Measurements from ENCODE around the gene ADH4.
"Not testable (repeated sequence)": the region's sequence is repeated elsewhere in the genome, so short reads cannot be mapped to it uniquely, and the experiment has no call there.

Gene ADH4

DNA sequence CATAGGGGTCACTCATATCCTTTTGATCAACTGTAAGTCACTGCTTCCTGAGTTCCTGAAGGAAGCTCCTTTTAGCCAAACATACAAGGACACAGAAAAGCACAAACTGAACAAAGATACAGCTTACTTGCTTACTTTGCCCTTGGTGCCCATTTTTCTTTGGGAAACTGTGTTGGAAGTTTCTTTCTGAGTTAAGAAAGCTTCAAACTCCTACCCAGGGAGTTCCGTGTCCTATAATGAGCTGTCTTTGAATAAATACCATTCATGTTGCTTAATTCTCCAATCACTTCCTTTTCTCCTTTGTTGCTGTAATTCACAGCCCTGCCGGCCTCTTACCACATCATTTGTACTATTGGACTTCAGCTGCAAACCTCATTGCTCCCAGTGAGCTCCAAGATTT is at the start of gene ADH4:
ADH4 (minus strand) TSS at position 228 of the 400 bp plus-strand sequence; CDS start at position 153, 75 bp downstream.
- peak; percentile 15 for DNase-seq (ENCODE audit: low spot score)

DNA sequence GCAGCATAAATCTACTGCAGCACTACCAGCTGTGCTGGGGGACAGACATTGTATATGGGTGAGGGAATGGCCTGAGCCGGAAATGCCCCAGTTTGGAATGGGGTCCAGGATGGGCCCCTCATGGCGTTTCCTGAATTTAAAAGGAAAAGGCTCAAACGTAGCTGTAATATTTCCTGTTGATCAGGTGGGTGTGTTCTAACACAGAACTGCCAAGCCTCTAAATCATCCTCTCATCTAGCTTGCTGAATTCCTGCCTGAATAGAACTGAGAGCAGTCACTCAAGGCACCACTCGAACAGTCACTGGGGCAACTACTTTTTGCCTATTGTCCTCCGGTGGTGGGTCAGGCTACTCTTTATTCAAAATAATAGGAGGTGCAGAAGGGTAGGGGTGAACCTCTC is 46.2 kb upstream of the ADH4 start:
- no peak for DNase-seq (ENCODE audit: low spot score)

DNA sequence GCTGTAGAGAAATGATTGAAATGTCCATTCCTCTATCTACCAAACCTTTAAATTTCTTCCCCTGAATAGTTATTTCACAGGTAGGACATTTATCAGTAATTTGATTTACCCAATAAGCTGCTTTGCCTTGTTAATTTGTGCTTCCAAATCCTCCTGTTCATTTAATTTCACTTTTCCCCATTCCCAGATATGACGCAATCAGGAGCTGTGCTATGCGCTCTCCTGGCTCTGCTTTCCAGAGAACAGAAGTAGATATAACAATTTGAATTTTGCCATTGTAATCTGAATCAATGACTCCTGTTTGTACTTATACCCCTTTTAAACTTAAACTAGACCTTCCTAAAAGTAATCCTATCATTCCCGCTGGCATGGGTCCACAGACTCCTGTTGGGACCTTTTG is 45.8 kb upstream of the ADH4 start:
- DNase-seq (ENCODE audit: low spot score), result not testable (repeated sequence)

DNA sequence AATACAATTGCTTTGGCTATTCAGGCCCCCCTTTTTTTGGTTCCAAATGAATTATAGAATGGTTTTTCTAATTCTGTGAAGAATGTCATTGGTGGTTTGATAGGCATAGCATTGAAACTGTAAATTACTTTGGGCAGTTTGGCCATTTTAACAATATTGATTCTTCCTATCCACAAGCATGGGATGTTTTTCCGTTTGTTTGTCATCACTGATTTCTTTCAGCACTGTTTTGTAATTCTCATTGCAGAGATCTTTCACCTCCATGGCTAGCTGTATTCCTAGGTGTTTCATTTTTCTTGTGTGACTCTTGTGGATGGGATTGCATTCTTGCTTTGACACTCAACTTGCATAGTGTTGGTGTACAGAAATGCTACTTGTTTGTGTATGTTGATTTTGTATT is 41.9 kb upstream of the ADH4 start:
- no peak for DNase-seq (ENCODE audit: low spot score)

DNA sequence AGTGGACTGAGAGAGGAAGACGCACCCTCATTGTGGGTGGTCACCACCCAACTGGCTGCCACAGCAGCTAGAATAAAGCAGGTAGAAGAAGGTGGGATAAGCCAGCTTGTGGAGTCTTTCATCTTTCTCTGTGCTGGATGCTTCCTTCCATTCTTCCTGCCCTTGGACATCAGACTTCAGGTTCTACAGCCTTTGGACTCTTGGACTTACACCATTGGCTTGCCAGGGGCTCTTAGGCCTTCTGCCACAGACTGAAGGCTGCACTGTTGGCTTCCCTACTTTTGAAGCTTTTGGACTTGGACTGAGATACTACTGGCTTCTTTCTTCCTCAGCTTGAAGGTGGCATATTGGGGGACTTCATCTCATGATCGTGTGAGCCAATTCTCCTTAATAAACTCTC is 41.5 kb upstream of the ADH4 start:
- DNase-seq (ENCODE audit: low spot score), result no peak

DNA sequence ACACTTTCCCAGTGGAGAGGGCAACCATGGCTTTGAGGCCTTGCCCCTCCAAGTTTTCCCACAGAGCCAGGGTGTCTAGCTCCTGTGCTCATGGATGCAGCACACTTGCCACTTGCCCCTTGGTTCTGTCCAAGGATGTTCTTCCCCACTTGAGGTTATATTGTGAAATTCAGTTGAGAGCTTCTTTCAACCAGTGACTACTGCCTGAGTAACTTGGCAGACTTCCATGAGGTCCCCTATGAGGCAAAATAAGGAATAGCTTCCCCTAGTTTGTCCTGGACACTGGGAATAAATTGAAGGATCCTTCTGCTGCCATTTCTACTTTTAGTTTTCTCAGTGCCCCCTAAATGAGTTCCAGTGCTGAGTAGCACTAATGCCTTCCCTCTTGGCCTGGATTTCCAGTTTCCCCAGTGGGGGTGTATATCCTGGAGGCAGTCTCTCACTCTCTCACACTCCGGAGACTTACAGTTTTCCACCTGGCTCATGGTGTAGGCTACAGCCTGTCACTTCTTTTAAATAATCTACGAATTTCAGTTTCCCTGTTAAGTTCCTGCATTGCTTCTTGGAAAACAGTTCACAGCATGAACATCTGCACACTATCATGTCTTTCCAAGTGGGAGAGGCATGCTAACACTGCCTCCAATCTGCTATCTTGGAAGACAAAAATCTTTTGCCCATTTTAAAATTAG is 36.4 kb upstream of the ADH4 start:
- DNase-seq (ENCODE audit: low spot score), result peak; percentile 56

DNA sequence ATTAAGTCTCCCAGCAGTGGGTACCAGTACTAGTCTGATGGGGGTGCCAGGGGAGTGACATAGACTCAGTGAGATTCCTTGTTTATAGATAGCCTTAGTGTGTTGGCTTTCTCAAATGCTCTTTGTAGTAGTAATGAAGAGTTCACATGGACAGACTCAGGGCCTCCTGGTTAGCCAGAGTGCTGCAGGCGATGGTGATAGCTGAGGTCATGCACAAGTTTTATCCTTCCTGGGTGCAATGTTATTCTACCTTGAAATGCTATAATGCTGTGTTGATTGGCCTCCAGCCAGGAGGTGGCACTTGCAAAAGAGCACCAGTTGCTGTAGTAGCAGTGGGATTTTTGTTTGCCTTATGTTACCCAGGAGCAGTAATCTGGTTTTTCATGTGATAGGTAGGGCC is 35.5 kb upstream of the ADH4 start:
- DNase-seq (ENCODE audit: low spot score), result no peak

DNA sequence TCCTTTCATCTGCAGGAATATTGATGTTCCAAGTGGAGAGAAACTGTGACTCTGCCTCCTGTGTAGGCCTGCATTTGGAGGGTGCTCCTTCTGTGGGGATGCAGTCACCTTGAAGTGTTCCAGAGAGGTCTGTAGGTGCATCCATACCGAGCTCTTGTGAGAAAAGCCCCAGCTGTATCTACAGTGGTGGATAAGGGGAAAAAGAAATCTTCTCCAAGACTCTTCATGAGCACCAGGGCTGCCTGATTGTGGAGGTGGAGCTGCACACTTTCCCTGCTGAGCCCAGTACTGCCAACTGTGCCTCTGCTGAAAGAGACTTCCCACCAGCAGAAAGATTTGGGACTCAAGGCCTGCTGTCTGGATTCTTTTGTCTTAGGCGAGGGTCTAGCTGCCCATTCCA is 35.1 kb upstream of the ADH4 start:
- no peak for DNase-seq (ENCODE audit: low spot score)

DNA sequence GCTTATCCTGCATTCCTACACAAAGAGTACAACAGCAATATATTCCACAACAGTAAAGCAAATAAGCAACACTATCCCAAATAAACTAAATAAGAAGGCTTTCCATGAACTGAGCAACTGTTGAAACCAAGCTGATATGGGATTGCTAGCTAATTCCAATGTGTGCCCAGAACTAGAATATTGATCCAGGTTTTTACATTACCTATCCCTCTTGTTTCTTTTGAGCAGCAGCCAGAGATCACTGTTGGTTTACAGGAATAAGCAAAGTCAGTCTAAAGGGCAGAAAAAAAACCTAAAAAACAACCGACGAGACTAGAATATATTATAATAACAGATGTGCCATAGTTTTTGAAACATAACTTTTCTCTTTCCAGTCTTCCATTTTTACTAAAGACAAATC is 22.4 kb upstream of the ADH4 start:
- DNase-seq (ENCODE audit: low spot score), result no peak

DNA sequence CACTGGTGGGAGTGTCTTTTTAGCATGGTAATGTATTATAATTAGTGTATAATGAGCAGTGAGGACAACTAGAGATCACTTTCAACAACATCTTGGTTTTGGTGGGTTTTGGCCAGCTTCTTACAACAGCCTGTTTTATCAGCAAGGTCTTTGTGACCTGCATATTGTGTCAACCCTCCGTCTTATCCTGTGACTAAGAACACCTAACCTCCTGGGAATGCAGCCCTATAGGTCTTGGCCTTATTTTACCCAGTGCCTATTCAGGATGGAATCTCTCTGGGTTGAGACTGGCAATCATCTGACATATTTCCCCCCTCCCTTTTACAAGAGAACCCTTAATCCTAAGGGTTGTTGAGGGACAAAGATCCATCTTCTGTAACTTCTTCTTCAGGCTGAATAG is 21.9 kb upstream of the ADH4 start:
- DNase-seq (ENCODE audit: low spot score), result no peak

DNA sequence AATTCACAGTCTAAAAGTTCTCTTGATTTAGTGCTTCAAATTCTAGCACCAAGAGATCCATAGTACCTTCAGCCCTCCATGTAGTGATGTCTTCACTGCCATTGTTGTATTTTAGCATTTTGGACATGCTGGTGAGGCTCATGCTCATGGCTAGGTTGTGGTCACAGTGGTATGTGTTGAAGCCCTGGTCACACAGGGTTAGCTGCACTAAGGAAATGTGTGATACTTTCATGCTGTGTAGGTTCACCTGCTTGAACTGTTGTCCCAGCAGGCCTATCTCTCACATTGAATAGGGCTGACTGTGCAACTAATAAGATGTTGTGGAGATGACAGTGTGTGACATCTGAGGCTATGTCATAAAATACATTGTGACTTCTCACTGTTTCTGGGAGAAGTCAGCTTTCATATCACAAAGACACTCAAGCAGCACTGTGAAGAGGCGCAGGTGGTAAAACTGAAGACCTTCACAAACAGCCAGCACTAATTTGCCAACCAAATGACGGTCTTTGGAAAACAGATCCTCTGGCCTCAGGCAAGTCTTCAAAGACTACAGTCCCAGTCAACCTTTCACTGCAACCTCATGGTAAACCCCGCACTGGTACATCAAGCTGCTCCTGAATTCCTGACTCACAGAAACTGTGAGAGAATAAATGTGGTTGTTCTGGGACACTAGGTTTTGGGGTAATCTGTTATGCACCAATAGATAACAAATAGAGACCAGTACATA is 17.4 kb upstream of the ADH4 start:
- DNase-seq (ENCODE audit: low spot score), result no peak

DNA sequence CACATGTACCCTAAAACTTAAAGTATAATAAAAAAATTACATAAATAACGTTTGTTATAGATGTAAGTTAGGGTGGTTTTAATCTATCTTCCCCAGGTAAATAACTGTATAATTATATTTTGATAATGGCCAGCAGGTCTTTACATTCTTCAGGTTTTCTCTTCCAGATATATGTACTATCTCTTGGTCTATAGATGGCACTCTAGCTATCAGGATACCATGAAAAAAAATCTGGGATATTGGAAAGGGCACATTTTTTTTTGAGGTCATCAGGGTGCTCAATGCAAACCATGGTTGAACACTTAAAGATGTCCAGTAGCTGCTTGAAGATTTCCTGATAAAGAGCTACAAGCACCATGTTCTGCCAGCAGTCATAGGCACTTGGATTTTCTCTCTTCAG is 15.6 kb upstream of the ADH4 start:
- DNase-seq (ENCODE audit: low spot score), result no peak

DNA sequence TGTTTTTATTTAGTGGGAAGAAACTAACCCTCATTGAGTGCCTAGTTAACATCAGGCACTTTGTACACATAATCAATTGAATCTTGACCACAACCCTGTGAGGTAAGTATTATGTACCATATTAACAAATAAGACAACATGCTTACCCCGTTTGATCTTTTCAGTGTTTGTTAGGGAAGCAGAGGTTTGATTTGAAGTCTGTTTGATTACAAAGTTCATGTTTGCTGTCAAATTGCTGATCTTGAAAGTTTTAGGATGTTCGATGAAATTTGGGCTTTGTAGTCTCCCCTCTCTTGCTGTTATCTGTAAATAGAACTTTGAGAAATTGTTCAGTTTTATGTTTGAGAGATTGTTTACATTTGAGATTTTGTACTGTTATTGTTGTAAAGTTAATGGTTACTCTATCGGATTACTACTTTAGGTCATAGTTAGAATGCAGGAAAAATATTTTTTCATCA is 13.4 kb upstream of the ADH4 start:
- no peak for DNase-seq (ENCODE audit: low spot score)

DNA sequence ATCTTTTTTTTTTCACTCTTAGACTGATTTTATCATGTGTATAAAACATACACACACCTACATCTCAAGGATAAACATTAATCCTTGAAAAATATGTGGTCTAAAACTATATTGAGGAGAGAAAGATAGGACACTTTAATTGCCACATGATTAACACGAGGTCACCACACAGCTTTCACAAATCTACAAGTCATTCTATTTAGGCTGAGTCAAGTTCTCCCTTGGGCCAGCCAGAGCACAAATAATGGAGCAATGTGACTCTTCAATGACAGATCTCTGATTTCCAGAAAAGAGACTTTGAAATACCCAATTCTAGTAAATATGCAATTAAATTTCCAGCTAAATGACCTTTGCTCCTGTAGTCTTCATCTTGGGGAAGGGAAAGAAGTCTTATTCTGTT is 12.9 kb upstream of the ADH4 start:
- no peak for DNase-seq (ENCODE audit: low spot score)

DNA sequence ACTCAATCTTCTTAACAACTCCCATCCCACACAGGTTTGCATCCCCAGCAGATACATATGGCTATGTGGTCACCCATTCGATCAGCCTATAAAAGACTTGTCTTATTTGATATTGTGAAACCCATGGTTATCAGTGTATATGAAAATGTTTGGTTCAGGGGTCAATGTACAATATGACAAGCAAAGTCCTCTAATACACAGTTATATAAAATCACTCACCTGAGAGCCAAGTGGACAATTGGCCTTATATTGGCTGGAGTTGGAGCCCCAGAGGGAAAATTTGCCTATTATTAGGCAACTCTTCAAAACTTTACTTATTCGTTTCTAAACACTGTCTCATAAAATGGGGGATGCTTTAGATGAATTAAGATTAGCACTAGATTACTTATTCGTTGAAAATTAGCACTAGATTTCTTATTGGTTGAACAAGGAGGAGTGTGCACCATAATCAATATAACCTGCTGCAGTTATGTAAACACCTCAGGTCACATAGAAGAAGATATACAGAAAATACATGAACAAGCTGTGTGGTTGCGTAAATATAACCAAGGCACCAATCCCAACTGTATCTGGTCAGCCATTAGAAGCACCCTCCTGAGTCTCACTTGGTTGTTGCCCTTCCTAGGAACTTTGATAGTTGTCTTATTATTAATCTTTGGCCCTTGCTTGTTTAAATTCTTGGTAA is 10.7 kb upstream of the ADH4 start:
- DNase-seq (ENCODE audit: low spot score), result no peak

DNA sequence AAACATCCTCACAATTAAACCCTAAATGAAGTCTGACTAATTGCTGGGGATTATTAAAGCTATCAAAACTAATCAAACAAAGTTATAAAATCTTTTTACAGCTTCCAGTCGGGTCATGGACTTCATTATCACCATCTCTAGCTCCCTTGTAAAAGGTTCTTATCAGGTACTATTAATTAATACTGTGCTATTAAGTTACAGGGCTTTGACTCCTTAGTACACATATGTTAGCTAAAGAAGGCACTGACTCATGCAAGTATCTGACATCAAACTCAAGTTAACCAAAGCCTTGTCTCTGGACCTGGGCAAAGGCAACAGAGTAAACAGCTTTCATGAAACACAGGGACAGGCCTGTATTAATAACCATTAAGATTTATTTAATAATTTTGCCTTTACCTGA is 7.9 kb upstream of the ADH4 start:
- DNase-seq (ENCODE audit: low spot score), result no peak

DNA sequence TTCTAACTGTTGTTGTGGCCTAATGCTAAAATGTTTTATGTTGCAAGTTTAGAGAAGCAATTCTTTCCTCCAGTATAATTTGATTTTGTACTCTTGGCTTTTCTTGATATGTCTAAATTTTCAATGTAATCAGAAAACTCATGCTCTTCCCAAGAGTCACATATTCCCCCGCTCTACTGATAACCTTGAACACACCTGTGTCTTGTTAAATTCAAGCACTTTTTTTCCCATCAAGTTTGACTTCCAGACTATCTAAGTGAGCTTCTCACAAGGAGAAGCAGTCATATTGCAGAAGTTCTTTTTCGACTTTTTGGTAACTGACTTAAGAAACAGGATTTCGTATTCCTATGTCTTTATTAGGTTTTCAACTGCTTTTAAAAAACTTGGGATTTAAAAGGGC is 7.4 kb upstream of the ADH4 start:
- DNase-seq (ENCODE audit: low spot score), result no peak

DNA sequence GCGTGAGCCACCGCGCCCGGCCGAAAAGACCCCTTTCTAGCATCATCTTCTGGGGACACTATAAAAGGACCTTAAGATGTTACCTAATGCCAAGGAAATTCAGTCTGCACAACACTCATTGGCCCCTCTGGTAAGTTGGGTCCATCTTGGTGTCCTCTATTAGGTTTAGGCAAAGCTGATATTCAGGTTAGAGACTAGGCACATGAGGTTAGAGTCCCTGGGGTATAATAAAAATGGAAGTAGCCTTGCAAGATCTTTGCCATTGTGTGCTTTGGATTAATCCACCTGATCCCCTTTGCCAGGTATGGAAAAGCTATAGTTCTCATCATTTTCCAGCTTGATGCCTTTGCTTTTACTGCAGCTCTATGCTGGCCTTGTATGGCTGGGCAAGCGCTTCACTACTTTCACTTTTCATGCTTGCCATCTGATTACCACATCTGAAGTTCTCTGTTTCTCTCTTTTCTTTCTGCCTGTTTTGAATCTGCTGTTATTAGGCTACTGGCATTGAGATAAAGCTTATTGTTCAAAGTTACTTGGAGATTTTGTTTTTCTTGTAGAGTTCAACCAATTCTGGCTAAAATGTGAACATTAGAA is 5.4 kb upstream of the ADH4 start:
- no peak for DNase-seq (ENCODE audit: low spot score)

DNA sequence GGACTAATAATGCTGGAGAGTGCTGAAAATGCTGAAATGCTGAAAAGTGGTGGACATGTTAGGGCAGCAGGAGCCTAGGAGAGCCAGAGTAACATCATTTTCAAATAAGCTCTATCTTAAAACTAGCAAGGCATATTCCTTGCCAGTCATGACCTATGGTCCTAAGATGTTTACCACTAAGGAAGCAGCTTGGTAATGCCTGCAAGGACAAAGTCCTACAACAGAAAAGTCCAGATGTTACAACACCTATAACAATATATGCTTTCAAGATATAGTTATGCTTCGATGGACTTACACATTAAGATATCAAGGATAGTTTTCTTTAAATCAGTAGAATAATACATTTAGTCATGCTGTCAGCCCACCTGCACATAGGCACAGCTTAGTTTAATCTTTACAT is 4.5 kb upstream of the ADH4 start:
- no peak for DNase-seq (ENCODE audit: low spot score)

DNA sequence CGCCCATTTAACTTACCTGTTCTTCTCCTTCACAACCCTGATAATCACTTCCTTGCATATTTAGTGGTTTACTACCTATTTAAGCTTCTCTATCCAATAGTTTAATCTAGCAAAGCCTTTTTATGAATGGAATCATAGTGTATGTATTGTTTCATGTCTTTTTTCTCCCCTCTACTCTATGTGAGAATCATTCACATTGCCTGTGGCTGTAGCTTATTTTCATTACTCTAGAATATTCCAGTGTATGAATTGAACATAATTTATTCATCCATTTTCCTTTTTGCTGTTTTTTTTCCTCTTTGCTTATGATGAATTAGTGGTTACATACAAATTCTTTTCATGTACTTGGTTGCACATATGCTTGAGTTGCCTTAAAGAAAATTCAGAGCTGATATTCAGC is 490 bp upstream of the ADH4 start:
- DNase-seq (ENCODE audit: low spot score), result no peak

DNA sequence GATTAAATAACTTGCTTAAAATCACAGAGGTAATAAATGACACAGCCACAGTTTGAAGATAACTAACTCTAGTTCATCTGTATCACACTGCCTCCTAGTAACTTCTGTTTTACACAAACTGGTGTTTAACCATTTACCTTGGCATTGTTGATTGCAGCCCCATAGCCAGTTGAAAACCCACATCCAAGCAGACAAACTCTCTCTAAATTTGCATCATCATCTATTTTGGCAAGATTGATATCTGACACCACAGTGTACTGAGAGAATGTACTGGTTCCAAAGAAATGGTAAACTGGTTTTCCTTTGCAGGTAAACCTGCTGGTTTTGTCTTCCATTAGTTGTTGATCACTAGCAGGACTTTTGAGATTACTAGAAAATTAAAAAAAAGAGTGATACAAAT is 7.8 kb downstream of the ADH4 start:
- no peak for DNase-seq (ENCODE audit: low spot score)

DNA sequence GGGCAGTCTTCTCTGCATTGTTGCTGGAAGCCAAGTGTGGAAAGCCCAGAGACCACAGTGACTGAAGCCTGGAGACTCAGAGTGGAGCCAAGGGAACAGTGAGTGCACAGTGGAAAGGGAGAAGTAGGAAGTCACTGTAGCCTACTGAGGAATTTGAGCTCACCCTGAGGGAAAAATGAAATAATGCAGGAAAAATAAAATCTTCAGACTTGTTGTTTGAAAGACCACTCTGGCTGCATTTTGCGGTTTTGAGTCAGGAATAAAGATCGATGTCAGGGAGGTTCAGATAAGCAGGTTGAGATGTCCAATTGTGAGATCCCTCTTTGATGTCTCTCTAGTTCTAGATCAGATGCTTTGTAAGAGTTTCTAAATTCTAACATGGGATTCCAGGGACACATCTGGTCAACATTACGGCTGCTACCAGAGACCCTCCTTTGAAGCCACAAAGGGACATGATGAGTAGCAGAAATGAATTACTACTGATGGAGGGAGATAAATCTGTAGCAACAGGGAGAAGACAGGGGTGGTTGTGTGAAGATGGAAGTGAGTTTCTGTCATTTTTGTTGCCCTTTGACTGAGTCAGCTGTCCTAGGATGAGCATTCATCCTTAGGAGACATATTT is 8.4 kb downstream of the ADH4 start:
- no peak for DNase-seq (ENCODE audit: low spot score)

Measured in GM03348 (cell line).